DOHH2 (cell line): ENCODE measurements around the gene CLTA.

Experiments
- EZH2phosphoT487 ChIP-seq: fragments of 200-600 bp; sonication (generic); IDR thresholded peaks from 2 replicates; pipeline ENCODE4 v1.6.1; 2017; ENCODE audit warnings: borderline replicate concordance, mild to moderate bottlenecking, antibody characterized with exemption, low read length, moderate library complexity, mixed read lengths
- TF ChIP-seq, protein P1 (sequence below): fragments of 200-600 bp; sonication (generic); IDR thresholded peaks from one replicate; pipeline ENCODE4 v1.5.1; 2014; ENCODE audit warnings: antibody characterized with exemption, mild to moderate bottlenecking, low read depth, low read length; ENCODE audit not compliant: poor library complexity, severe bottlenecking

DNA sequence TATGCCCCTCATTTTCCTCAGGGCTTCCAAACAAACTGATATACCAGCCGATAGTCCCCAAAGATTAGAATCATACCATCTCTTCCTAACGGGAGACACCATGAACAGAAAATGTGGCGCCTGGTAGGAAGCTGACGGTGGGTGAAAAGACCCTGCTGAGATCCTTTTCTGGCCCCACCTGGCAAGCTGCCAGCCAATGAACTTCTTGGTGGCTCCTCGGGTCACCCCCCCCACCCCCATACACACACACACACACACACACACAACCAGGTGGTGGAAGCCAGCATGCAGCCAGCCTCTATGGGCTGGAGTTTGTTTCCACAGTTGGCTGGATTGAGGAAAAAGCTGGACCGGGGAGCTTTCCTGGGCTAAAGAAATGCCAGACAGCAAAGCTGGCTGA, 26.3 kb upstream of the CLTA start:
- TF ChIP-seq, protein P1, sequence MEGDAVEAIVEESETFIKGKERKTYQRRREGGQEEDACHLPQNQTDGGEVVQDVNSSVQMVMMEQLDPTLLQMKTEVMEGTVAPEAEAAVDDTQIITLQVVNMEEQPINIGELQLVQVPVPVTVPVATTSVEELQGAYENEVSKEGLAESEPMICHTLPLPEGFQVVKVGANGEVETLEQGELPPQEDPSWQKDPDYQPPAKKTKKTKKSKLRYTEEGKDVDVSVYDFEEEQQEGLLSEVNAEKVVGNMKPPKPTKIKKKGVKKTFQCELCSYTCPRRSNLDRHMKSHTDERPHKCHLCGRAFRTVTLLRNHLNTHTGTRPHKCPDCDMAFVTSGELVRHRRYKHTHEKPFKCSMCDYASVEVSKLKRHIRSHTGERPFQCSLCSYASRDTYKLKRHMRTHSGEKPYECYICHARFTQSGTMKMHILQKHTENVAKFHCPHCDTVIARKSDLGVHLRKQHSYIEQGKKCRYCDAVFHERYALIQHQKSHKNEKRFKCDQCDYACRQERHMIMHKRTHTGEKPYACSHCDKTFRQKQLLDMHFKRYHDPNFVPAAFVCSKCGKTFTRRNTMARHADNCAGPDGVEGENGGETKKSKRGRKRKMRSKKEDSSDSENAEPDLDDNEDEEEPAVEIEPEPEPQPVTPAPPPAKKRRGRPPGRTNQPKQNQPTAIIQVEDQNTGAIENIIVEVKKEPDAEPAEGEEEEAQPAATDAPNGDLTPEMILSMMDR: no peak
- no peak for TF ChIP-seq EZH2phosphoT487
